Measurements from ENCODE around the gene GALR3.

Gene GALR3

DNA sequence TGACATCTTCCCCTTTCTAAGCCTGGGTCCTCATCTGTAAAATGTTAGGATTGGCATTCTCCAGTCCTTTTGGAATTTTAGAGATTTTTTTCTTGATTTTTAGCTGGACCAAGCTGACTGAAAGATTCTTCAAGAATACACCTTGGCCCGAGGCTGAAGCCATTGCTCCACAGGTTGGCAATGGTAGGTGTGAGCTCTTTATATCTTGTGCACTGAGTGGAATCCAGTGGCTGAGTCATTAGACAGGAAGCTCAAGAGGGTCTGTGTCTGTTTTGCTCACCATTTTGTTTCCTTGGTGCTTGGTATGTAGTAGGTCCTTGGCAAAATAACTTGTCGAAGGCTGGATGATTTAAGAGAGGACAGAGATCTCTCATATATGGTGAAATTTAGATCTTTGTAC, 32.3 kb downstream of the GALR3 start:
- Histone ChIP-seq H3K27ac (ENCODE audit: extremely low read depth, low read depth, low read length) (no peak overlapping the region; the same call in 1 of the 2 replicates), H3K36me3 (ENCODE audit: control insufficient read depth in 2 of 2, insufficient read depth in 1 of 2, low read length in 2 of 2) (peaks cover 89 to 94% of the 10 kb centered on the region in 2 experiments), H3K4me1 (ENCODE audit: control insufficient read depth, insufficient read depth, low read length) (no peaks in the 10 kb centered on the region), H3K9me3 (ENCODE audit: control insufficient read depth, insufficient read depth, low read depth, low read length) (no peaks in the 10 kb centered on the region), H3K4me3 (ENCODE audit: low read depth, low read length) (no peak overlapping the region)
- CTCF ChIA-PET, result interaction anchor here (0.5 to 1.3 kb wide), 6 partner anchors 8 to 212 kb away, joined by 3 to 10 read pairs (median 4); no protein-coding TSS in a partner anchor
- TF ChIP-seq BCL11B (tag by site-specific recombination; IDR thresholded peaks at IDR 0.05; ENCODE audit: low read depth) (no peak), ZNF571 (tag by site-specific recombination; IDR thresholded peaks at IDR 0.05) (no peak), EGR2 (tag by site-specific recombination; IDR thresholded peaks at IDR 0.05; ENCODE audit: low read depth) (no peak), ZSCAN16 (tag by site-specific recombination; IDR thresholded peaks at IDR 0.05) (no peak), ZNF16 (tag by site-specific recombination; IDR thresholded peaks at IDR 0.05; ENCODE audit: low read depth) (no peak), ZNF76 (tag by site-specific recombination; IDR thresholded peaks at IDR 0.05; ENCODE audit: borderline replicate concordance, low read depth) (no peak), ZNF292 (tag by site-specific recombination; IDR thresholded peaks at IDR 0.05; ENCODE audit: borderline replicate concordance, low read depth) (no peak), ZNF660 (tag by site-specific recombination; IDR thresholded peaks at IDR 0.05) (no peak), ZNF600 (tag by site-specific recombination; IDR thresholded peaks at IDR 0.05) (no peak), ZNF274 (IDR thresholded peaks at IDR 0.05; ENCODE audit: low read length) (no peak), ZNF274 (tag by site-specific recombination; IDR thresholded peaks at IDR 0.05; ENCODE audit: borderline replicate concordance) (no peak)
- TF ChIP-seq, protein P1, sequence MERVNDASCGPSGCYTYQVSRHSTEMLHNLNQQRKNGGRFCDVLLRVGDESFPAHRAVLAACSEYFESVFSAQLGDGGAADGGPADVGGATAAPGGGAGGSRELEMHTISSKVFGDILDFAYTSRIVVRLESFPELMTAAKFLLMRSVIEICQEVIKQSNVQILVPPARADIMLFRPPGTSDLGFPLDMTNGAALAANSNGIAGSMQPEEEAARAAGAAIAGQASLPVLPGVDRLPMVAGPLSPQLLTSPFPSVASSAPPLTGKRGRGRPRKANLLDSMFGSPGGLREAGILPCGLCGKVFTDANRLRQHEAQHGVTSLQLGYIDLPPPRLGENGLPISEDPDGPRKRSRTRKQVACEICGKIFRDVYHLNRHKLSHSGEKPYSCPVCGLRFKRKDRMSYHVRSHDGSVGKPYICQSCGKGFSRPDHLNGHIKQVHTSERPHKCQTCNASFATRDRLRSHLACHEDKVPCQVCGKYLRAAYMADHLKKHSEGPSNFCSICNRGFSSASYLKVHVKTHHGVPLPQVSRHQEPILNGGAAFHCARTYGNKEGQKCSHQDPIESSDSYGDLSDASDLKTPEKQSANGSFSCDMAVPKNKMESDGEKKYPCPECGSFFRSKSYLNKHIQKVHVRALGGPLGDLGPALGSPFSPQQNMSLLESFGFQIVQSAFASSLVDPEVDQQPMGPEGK (tag by site-specific recombination; IDR thresholded peaks at IDR 0.05), result no peak
- POLR2A ChIA-PET, result interaction anchor here (0.6 to 1.9 kb wide), 5 partner anchors 9 to 50 kb away, joined by 3 to 11 read pairs (median 4); partner anchors contain the start of gene ANKRD54

DNA sequence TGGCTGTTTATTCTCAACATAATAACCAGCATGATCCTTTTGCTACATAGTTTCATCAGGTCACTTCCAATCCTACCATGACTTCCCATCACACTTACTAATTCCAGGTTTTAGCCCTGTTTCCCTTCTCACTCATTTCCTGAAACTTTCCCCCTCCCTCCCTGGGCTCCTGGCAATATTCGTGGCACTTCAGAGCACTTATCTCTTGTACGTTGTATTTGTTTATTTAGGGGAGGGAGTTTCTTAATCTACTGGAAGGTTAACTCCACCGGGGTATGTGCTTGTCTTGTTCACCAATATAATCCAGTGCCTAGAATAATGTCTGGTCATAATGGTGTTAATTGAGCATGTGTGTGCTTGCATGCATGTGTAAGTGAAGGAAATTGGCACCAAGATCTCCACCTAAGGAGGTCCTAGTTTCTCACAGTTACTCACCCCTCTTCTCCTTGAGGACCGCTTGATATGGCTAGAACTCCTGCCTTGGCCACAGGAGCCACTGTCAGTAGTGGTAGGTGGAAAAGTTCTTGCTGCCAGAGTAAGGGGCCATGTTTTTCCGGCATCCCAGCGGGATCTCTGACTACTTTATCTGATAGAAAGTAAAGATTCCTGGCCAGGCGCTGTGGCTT, 37.7 kb downstream of the GALR3 start:
- no peaks in the 10 kb centered on the region for H3K9me3 ChIP-seq (ENCODE audit: control insufficient read depth, insufficient read depth, low read depth, low read length)
- H3K4me3 ChIP-seq (ENCODE audit: low read depth, low read length), result no peak overlapping the region
- no peak overlapping the region for H3K27ac ChIP-seq (ENCODE audit: extremely low read depth, low read depth, low read length)
- POLR2A ChIA-PET, result interaction anchor here (0.9 to 1.8 kb wide), 4 partner anchors 11 to 302 kb away, joined by 3 to 7 read pairs (median 4); partner anchors contain the start of gene ANKRD54
- peaks cover 83 to 96% of the 10 kb centered on the region in 2 experiments for H3K36me3 ChIP-seq (ENCODE audit: control insufficient read depth in 2 of 2, insufficient read depth in 1 of 2, low read length in 2 of 2)
- H3K4me1 ChIP-seq (ENCODE audit: control insufficient read depth, insufficient read depth, low read length), result peaks cover 4% of the 10 kb centered on the region; the same call in 1 of the 2 replicates
- CTCF ChIA-PET, result interaction anchor here (0.6 to 11.2 kb wide), 5 partner anchors 8 to 81 kb away, joined by 3 to 208 read pairs (median 4); no protein-coding TSS in a partner anchor
- TF ChIP-seq, protein P2, sequence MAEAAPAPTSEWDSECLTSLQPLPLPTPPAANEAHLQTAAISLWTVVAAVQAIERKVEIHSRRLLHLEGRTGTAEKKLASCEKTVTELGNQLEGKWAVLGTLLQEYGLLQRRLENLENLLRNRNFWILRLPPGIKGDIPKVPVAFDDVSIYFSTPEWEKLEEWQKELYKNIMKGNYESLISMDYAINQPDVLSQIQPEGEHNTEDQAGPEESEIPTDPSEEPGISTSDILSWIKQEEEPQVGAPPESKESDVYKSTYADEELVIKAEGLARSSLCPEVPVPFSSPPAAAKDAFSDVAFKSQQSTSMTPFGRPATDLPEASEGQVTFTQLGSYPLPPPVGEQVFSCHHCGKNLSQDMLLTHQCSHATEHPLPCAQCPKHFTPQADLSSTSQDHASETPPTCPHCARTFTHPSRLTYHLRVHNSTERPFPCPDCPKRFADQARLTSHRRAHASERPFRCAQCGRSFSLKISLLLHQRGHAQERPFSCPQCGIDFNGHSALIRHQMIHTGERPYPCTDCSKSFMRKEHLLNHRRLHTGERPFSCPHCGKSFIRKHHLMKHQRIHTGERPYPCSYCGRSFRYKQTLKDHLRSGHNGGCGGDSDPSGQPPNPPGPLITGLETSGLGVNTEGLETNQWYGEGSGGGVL (tag by site-specific recombination; IDR thresholded peaks at IDR 0.05), result peak; percentile 41; the same call in 1 of the 2 replicates
- TF ChIP-seq KLF1 (tag by site-specific recombination; IDR thresholded peaks at IDR 0.05) (peak; percentile 45; the same call in 1 of the 2 replicates), ZNF16 (tag by site-specific recombination; IDR thresholded peaks at IDR 0.05; ENCODE audit: low read depth) (no peak), ZNF548 (tag by site-specific recombination; IDR thresholded peaks at IDR 0.05) (no peak), ZNF223 (tag by site-specific recombination; IDR thresholded peaks at IDR 0.05) (no peak), ZNF629 (tag by site-specific recombination; IDR thresholded peaks at IDR 0.05) (no peak), PRDM1 (tag by site-specific recombination; IDR thresholded peaks at IDR 0.05) (peak; percentile 67), ZNF174 (tag by site-specific recombination; IDR thresholded peaks at IDR 0.05) (no peak), ZNF530 (tag by site-specific recombination; IDR thresholded peaks at IDR 0.05; ENCODE audit: low read depth) (no peak), BCL11A (tag by site-specific recombination; IDR thresholded peaks at IDR 0.05; ENCODE audit: low read depth) (no peak), ZNF792 (tag by site-specific recombination; IDR thresholded peaks at IDR 0.05) (no peak), ZNF133 (tag by site-specific recombination; IDR thresholded peaks at IDR 0.05) (no peak), ZNF658 (tag by site-specific recombination; IDR thresholded peaks at IDR 0.05) (no peak), WT1 (tag by site-specific recombination; IDR thresholded peaks at IDR 0.05) (peak; percentile 33; the same call in 1 of the 2 replicates), ZNF510 (tag by site-specific recombination; IDR thresholded peaks at IDR 0.05; ENCODE audit: insufficient replicate concordance) (no peak), ZNF140 (tag by site-specific recombination; IDR thresholded peaks at IDR 0.05) (no peak), OSR2 (tag by site-specific recombination; IDR thresholded peaks at IDR 0.05) (peak; percentile 58; the same call in 1 of the 2 replicates), ZSCAN30 (tag by site-specific recombination; IDR thresholded peaks at IDR 0.05) (no peak)
- TF ChIP-seq, protein P3, sequence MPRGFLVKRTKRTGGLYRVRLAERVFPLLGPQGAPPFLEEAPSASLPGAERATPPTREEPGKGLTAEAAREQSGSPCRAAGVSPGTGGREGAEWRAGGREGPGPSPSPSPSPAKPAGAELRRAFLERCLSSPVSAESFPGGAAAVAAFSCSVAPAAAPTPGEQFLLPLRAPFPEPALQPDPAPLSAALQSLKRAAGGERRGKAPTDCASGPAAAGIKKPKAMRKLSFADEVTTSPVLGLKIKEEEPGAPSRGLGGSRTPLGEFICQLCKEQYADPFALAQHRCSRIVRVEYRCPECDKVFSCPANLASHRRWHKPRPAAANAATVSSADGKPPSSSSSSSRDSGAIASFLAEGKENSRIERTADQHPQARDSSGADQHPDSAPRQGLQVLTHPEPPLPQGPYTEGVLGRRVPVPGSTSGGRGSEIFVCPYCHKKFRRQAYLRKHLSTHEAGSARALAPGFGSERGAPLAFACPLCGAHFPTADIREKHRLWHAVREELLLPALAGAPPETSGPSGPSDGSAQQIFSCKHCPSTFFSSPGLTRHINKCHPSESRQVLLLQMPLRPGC (tag by site-specific recombination; IDR thresholded peaks at IDR 0.05), result no peak

Measured in HEK293 (cell line).